AG09319 (cell line): Measurements from ENCODE around the gene RNF220.
A peak's percentile ranks its signal among the peaks of the same experiment; 100 is the strongest.

ENCODE experiments used
- DNase-seq: peaks from one replicate; pipeline ENCODE4 v3.0.0-alpha.2; 2010; ENCODE audit warnings: low read depth; ENCODE audit errors: extremely low read depth
- CTCF ChIP-seq: IDR thresholded peaks from 2 replicates; pipeline ENCODE4 v1.5.1; 2011; ENCODE audit warnings: low read depth, mild to moderate bottlenecking, inconsistent platforms, low read length, moderate library complexity

The RNF220 gene

GRCh38 chr1:44568128-44568900 lies 163.3 kb downstream of the RNF220 start:
- no peak for DNase-seq
- no peak for TF ChIP-seq CTCF

GRCh38 chr1:44569491-44569890 lies 164.4 kb downstream of the RNF220 start:
- DNase-seq, result no peak
- TF ChIP-seq CTCF, result no peak

- TF ChIP-seq CTCF, result peak; percentile 24
- no peak for DNase-seq
Observed at GRCh38 chr1:44571712-44572571, 166.9 kb downstream of the RNF220 start.

DNA sequence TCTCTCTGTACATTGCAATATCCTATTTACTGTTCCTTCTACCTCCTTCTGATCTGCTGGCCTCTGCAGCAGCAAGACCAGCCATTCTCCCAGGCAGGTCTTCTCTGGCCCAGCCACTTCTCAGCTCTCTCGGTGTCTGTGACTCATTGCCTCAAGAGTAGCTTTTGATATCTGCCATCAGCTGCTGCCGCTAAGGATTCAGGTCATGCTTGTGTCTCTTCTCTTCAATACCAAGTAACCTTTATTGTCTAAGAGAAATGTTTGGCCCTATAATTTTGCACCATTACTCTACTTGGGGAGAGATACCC lies 167.5 kb downstream of the RNF220 start:
- no peak for DNase-seq
- no peak for TF ChIP-seq CTCF

- no peak for DNase-seq
- no peak for TF ChIP-seq CTCF
Observed at GRCh38 chr1:44575396-44575795, 170.3 kb downstream of the RNF220 start.

DNA sequence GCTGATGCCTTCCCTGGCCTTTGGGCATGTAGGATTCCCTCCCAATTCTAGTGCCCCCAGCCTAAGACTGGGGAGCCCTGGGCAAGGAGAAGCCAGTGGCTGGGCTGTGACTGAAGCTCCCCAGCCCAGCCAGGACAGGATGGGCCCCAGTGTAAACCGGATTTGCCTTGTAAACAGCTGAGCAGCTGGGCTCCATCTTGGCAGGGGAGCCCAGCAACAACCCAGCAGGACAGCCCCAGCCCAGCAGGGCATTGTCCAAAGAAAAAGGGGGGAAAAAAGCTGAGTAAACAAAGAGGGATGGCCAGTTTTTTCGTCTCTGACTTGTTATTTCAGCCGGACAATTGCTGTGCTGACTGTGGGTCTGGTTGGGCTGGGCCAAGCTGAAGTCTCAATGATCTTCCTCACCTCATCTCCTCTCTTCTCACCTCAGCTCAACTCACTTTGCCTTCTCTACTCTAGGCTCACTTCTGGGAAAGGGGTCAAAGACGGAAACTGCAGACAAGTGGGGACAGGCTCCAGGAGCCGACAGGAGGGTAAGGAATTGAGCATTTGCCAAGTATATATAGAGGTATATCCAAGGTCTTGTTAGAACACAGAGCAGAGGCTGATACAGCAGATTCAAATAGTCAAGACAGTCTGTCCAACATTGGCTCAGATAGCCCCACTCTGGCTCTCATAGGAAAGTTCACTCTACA lies 171.5 kb downstream of the RNF220 start:
- DNase-seq, result no peak

More for the DNA sequence above, 171.5 kb downstream of the RNF220 start:
- TF ChIP-seq CTCF, result no peak
